Vagina (tissue), 2 donors: ENCODE results near the gene RAPSN.

Experiments
- CTCF ChIP-seq, 3 experiments: fragments of 450-650 bp in 2 of 3; fragments of 200-600 bp in 1 of 3; sonication (generic) in 1 of 3; IDR thresholded peaks; one replicate each; pipeline ENCODE4 v1.5.1; 2017 to 2019; ENCODE audit warnings: antibody characterized with exemption in 3 of 3, mild to moderate bottlenecking in 2 of 3, moderate library complexity in 2 of 3
- POLR2A ChIP-seq, 2 donors: fragments of 450-650 bp; IDR thresholded peaks; one replicate each; pipeline ENCODE4 v1.6.1; 2017; ENCODE audit warnings: antibody characterized with exemption in 2 of 2, mild to moderate bottlenecking in 2 of 2, moderate library complexity in 2 of 2
- POLR2AphosphoS5 ChIP-seq, 2 donors: sonication (generic); formaldehyde crosslinking; IDR thresholded peaks; one replicate each; pipeline ENCODE4 v1.9.0; 2017; ENCODE audit warnings: antibody characterized with exemption in 2 of 2, mild to moderate bottlenecking in 2 of 2, low read depth in 1 of 2; ENCODE audit not compliant: insufficient read depth in 1 of 2

- TF ChIP-seq CTCF (IDR thresholded peaks at IDR 0.05): no peak
- no peak for TF ChIP-seq POLR2A (IDR thresholded peaks at IDR 0.05)
- TF ChIP-seq POLR2AphosphoS5 (IDR thresholded peaks at IDR 0.05; ENCODE audit: insufficient read depth in 1 of 2, low read depth in 1 of 2): no peak
Measured at GRCh38 chr11:47417712-47418111, 31.2 kb downstream of the RAPSN start.
